Activated CD4-positive, alpha-beta T cell treated with anti-CD3 and anti-CD28 coated beads, Interleukin-2, amount 50 U/mL, for 16 hours (primary cell): ENCODE measurements around the gene NAA80.
"Not testable (repeated sequence)": the region's sequence is repeated elsewhere in the genome, so short reads cannot be mapped to it uniquely, and the experiment has no call there.

ENCODE experiments used
- DNase-seq: peaks from one replicate; pipeline ENCODE4 v3.0.0-alpha.2; 2020

The NAA80 gene

GRCh38 chr3:50268703-50269451 is 30.3 kb downstream of the NAA80 start, which contains the start of gene SEMA3B:
TSS of gene SEMA3B (plus strand) at chr3:50269147. CDS start at chr3:50269241, 94 bp downstream.
- no peak for DNase-seq

- no peak for DNase-seq
Measured at GRCh38 chr3:50268276-50268675, 30.9 kb downstream of the NAA80 start.

GRCh38 chr3:50267280-50267913 is 31.8 kb downstream of the NAA80 start:
- DNase-seq: no peak

- no peak for DNase-seq
Measured at GRCh38 chr3:50266836-50267235, 32.4 kb downstream of the NAA80 start.

DNA sequence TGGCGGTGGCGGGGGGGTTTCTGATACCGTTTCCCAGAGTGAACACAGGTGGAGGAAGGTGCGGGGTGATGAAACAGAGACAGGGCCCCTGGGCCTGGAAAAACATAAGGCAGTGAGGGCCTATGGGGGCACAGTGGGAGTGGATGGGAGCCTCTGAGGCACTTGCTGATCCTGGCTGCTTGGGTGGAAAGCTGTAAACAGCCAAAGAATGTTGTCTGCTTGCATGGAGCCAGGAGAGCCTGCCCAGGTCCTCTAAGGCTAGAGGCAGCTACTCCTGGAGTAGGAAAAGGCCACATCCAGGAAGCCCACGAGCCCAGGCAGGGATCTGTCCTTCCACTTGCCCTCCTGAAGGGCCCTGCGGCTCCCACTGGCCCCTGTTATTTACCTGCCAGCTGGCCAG is 33.2 kb downstream of the NAA80 start:
- no peak for DNase-seq

DNA sequence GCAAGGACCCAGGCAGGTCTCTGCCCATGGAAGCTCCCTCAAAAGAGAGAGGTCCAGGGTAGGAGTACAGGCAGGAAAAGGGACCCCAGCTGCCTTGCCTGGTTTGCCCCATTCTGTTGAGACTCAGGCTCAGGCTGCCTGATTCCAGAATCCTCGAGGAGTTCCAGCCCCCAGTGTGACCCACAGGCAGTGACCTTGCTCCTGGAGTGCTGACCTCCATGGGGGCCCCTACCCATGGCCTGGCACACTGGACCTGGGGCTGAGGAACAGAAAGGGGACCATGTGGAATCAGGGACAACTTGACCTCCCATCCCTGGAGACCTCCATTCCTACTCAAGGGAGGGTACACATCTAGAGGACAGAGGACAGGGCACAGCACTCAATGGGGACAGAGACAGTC is 33.6 kb downstream of the NAA80 start:
- DNase-seq: no peak

GRCh38 chr3:50264964-50265485 is 34.2 kb downstream of the NAA80 start:
- no peak for DNase-seq

DNA sequence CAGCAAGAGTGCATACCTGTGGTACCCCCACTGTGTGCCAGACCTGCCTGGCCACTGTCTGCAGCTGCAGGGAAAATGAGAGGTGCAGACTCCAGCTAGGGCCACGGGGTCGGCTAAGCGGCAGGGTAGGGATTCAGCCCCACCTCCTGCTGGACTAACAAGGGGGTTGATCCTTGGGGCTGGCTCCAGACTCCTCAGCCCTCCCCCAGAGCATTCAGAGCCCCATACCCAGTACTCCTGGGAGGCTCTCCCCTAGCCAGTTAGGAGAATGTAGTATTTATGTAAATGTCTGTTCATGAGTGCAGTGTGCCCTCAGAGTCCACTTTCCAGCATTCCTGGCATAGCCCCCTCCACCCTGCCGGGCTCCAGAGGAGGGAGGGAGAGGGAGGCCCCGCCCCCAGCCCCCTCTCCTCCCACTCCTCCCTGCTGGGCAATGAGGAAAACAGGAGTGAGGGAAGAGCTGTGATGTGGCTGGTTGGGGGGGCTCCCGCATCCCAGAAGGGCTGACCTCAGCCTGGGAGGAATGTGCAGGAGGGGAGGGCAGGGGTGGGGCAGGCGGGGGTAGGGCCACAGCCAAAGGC is 34.7 kb downstream of the NAA80 start:
- DNase-seq: no peak

GRCh38 chr3:50263478-50264382 is 35.5 kb downstream of the NAA80 start:
- DNase-seq: no peak

- no peak for DNase-seq
Measured at GRCh38 chr3:50262778-50263177, 36.4 kb downstream of the NAA80 start.

DNA sequence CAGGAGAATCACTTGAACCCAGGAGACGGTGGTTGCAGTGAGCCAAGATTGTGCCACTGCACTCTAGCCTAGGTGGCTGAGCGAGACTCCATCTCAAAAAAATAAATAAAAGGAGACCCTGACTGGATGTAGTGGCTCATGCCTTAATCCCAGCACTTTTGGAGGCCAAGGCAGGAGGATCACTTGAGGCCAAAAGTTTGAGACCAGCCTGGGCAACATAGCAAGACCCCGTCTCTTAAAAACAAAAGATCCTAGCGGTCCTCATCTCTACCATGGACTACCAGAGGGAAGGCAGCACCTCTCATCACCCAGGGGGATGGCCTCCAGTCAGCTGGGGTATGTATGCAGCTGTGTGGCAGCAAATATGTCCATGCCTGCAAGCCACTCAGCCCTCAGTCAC is 37.0 kb downstream of the NAA80 start:
- not testable (repeated sequence) for DNase-seq

- no peak for DNase-seq
Measured at GRCh38 chr3:50261505-50261904, 37.7 kb downstream of the NAA80 start.

- DNase-seq: no peak
Measured at GRCh38 chr3:50260942-50261441, 38.2 kb downstream of the NAA80 start.

GRCh38 chr3:50260027-50260941 is 38.9 kb downstream of the NAA80 start:
- DNase-seq: peak; percentile 90

DNA sequence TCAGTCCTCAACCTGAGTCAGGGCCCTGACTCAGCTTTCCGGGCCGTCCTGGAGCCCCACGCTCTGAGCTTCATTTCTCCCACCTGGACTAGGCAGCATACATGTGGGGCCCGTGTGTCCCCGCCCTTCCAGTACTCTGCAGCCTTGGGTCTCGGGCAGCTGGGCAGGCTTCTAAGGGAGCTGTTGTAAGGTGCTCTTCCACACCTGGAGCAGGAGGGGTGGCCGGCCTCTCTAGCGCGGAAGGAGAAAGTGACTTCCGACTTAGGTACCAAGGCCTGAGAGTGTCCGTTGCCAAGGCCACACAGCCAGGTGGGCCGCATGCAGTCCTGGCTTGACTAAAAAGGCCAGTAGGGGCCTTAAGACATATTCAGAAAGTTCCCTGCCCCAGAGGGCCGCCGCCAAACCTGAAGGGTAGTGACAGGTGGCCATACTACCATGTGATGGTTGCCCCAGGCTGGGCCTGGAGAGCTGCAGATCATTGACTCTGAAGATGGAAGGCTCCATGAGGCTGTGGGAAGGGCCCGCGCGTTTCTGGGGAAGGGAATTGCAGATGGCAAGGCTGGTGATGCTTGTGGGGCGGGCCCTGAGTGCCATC is 39.7 kb downstream of the NAA80 start:
- no peak for DNase-seq

DNA sequence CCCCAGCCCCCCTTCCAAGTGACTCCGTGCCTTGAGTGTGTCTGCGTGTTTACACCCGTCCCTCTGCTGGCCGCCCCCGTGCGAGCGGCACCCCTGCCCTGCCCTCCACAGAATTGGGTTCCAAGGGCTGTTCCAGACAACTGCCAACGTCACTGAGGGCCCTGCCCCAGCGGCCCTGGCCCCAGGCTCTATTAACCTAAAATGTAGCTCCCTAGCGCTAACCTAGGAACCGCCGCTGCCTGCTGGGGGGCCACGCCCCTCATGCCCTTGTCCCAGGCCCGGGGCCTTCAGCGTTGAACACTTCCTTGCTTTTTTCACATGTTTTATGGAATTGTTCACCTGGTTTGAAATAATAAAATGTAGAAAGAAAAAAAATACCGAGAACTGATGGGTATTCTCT is 40.2 kb downstream of the NAA80 start:
- no peak for DNase-seq

GRCh38 chr3:50258029-50258680 is 41.0 kb downstream of the NAA80 start:
- no peak for DNase-seq

DNA sequence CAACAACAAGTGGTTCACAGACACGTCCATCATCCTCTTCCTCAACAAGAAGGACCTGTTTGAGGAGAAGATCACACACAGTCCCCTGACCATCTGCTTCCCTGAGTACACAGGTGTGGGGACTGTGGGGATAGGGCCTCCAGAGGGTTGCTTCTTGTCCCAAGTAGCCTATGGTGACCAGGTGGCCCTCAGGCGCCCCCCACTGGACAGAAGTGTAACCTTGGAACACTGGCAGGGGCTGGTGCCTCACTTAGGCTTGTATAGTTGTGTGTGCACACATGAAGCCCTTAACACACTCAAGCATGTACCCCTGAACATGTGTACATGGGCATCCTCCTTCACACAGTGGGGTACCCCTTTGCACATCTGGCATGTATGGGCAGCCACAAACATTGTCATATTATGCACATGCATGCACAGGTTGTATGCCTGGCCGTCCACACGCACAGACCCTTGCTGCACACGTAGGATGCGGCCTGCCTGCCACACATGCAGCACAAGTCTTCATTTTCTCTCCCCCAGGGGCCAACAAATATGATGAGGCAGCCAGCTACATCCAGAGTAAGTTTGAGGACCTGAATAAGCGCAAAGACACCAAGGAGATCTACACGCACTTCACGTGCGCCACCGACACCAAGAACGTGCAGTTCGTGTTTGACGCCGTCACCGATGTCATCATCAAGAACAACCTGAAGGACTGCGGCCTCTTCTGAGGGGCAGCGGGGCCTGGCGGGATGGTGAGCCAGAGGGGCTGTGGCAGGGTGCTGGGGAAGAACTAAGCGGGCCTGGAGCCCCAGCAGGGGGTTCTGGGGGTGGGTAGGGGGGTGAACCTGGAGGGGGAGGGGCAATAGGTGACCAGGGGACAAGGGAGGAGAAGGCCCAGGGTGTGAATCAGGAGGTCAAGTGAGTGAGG is 42.0 kb downstream of the NAA80 start:
- no peak for DNase-seq

- DNase-seq: no peak
Measured at GRCh38 chr3:50255251-50255615, 44.0 kb downstream of the NAA80 start.
